Measurements from ENCODE around the gene KNSTRN.
A peak's percentile ranks its signal among the peaks of the same experiment; 100 is the strongest.

Gene KNSTRN

GRCh38 chr15:40421246-40422157, 39.0 kb downstream of the KNSTRN start:
- no peaks in the 10 kb centered on the region for H3K27me3 Mint-ChIP-seq
- H3K4me3 Mint-ChIP-seq = no peak overlapping the region
- H3K27ac Mint-ChIP-seq = no peak overlapping the region
- no peaks in the 10 kb centered on the region for H3K36me3 Mint-ChIP-seq
- H3K4me1 Mint-ChIP-seq = no peaks in the 10 kb centered on the region
- H3K9me3 Mint-ChIP-seq = no peaks in the 10 kb centered on the region

- Mint-ChIP-seq H3K27ac (no peak overlapping the region), H3K4me3 (no peak overlapping the region), H3K9me3 (no peaks in the 10 kb centered on the region), H3K27me3 (no peaks in the 10 kb centered on the region), H3K4me1 (no peaks in the 10 kb centered on the region), H3K36me3 (peaks cover 2% of the 10 kb centered on the region)
Observed at GRCh38 chr15:40424483-40425115, 42.1 kb downstream of the KNSTRN start.

GRCh38 chr15:40425681-40426080, 43.2 kb downstream of the KNSTRN start:
- H3K9me3 Mint-ChIP-seq = no peaks in the 10 kb centered on the region
- no peak overlapping the region for H3K27ac Mint-ChIP-seq
- H3K4me3 Mint-ChIP-seq = no peak overlapping the region
- no peaks in the 10 kb centered on the region for H3K4me1 Mint-ChIP-seq
- H3K36me3 Mint-ChIP-seq = peaks cover 2% of the 10 kb centered on the region
- H3K27me3 Mint-ChIP-seq = no peaks in the 10 kb centered on the region

- Mint-ChIP-seq H3K9me3 (no peaks in the 10 kb centered on the region), H3K36me3 (peaks cover 2% of the 10 kb centered on the region), H3K27me3 (no peaks in the 10 kb centered on the region), H3K4me3 (no peak overlapping the region), H3K4me1 (no peaks in the 10 kb centered on the region), H3K27ac (no peak overlapping the region)
Observed at GRCh38 chr15:40427188-40427587, 44.7 kb downstream of the KNSTRN start.

DNA sequence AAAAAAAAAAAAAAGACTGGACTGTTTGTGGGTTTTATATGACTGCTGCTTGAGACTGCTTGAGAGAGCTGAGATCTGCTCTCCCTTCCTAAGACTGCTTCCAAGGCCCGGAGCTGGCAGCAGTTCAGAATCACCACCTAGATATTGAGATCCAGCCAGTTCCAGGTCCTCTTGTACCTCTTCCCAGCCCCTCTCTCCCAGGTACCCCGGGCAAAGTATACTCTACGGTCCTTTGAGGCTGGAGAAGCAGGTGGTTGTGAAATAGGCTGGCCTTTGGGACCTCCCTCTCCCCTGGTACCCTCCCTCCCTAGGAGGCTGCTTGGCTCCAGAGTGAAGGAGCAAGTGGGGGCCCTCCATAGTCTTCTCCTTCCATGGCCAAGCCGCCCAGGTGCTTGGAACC, 45.7 kb downstream of the KNSTRN start:
- Mint-ChIP-seq H3K27me3 (no peaks in the 10 kb centered on the region), H3K27ac (no peak overlapping the region), H3K4me3 (no peak overlapping the region), H3K36me3 (peaks cover 2% of the 10 kb centered on the region), H3K9me3 (no peaks in the 10 kb centered on the region), H3K4me1 (no peaks in the 10 kb centered on the region)

DNA sequence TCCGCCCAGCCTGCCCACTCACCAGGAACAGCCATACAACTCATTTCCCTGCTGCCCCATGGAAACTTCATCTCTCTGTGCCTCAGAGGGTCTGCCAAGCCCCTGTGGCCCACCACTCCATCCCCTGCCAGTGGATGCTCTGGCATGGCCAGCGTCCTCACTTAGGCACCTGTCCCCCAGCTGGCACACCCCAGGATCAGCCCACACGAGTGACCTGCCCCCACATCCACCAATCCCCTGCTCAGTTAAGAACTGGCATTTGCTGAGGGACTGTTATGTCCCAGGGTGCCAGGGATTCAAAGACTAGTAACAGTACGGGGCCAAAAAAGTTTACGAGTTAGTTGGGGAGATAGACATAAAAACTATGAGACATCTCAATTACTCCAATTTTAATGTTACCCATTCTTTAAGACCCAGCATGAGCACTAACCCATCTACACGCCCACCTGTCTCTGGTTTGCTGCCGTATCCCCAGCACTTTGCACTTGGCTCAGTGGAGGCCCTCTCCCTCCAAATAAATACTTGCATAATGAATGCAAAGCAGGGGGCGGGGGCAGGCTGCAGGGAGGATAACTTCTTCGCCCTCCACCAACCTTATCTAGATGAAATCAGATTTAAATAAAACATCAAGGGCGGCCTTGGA, 46.7 kb downstream of the KNSTRN start:
- no peaks in the 10 kb centered on the region for H3K9me3 Mint-ChIP-seq
- no peak overlapping the region for H3K4me3 Mint-ChIP-seq
- H3K27ac Mint-ChIP-seq = no peak overlapping the region
- H3K4me1 Mint-ChIP-seq = no peaks in the 10 kb centered on the region
- H3K27me3 Mint-ChIP-seq = no peaks in the 10 kb centered on the region
- peaks cover 2% of the 10 kb centered on the region for H3K36me3 Mint-ChIP-seq

DNA sequence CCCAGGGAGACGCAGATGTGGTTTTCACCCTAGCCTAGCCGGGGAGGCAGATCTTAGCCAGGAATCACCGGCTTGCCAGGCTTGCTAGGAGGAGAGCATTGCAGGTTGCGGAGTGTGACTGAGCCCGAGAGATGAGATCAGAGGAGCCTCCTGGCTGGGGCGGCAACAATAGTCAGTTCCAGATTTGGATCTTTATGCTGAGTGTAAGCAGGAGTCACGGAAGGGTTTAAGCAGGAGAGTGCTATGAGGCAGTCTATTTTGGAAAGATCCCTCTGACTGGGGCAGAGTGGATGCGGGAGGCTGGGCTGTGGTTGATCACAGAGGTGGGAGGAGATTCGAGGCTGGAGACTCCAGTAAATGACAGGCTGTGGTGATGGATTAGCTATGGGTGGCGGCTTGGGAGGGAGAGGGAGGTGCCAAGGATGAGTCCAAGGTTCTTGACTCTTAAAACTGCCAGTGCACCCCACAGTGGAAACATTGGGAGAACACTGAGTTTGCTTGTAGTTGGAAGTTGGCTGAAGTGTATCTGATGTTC, 47.8 kb downstream of the KNSTRN start:
- H3K4me3 Mint-ChIP-seq = no peak overlapping the region
- no peak overlapping the region for H3K27ac Mint-ChIP-seq
- no peaks in the 10 kb centered on the region for H3K9me3 Mint-ChIP-seq
- no peaks in the 10 kb centered on the region for H3K4me1 Mint-ChIP-seq
- no peaks in the 10 kb centered on the region for H3K27me3 Mint-ChIP-seq
- peaks cover 2% of the 10 kb centered on the region for H3K36me3 Mint-ChIP-seq

- peak overlapping the region; percentile 55 for H3K27ac Mint-ChIP-seq
- no peaks in the 10 kb centered on the region for H3K36me3 Mint-ChIP-seq
- H3K4me3 Mint-ChIP-seq = peak overlapping the region; percentile 75
- H3K4me1 Mint-ChIP-seq = peaks cover 31% of the 10 kb centered on the region
- H3K9me3 Mint-ChIP-seq = no peaks in the 10 kb centered on the region
- H3K27me3 Mint-ChIP-seq = peaks cover 10% of the 10 kb centered on the region
Observed at GRCh38 chr15:40435023-40435709, 52.6 kb downstream of the KNSTRN start.

DNA sequence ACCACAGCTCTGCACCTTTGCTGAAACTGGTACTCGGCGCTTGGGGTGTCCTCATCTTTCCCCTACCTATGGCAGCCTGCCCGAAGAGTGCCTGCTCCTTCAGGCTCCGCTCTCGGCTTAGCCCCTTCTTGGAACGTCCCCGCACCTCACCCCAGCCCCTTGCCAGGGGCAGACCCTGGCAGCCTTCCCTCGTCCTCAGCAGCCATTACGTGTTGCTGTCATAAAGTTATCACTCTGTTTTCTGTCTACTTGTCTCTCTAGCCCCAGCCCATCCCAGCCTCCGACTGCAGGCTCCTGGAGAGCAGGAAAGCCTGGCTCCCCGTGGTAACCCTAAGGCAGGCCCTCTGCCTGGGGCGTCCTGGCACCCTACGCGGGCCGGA, 53.2 kb downstream of the KNSTRN start:
- Mint-ChIP-seq H3K36me3 (no peaks in the 10 kb centered on the region), H3K27ac (peak overlapping the region; percentile 55), H3K27me3 (peaks cover 10% of the 10 kb centered on the region), H3K9me3 (no peaks in the 10 kb centered on the region), H3K4me1 (peaks cover 32% of the 10 kb centered on the region), H3K4me3 (peak overlapping the region; percentile 75)

DNA sequence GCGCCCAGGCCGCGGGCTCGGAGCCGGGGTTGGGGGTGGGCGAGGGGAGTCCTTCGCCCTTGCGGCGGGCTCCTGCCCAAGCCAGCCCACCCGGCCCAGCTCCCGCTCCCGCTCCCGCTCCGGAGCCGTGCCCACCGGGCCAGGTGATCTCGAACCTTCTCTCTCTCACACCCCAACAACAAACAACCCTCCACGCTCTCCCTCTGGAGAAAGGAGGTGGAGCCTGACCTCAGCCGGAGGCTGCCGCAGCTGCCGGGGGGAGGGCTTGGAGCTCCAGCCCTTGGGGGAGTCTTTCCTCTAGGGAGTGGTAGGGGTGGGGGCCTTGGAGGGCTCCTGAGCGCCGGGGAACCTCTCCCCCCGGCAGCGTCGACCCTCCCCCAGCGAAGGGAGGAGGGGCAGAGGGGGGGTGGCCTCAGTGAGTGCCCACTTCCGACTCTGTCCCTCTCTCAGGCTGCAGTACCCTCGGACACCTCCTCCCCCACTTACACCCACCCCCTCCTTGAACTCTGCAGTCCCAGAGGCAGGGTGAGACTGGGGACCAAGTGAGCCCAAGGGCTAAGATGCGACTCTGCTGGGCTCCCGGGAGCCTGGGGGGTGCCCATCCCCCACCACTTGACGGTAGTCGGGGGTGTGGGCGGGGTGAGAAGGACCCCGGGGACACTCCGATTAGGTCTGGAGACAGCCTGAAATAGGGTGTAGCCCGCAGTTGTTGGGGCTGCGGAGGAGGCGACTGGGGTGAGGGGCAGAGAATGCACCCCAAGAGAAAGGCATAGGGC, 53.8 kb downstream of the KNSTRN start:
- peaks cover 32% of the 10 kb centered on the region for H3K4me1 Mint-ChIP-seq
- H3K27ac Mint-ChIP-seq = no peak overlapping the region
- peaks cover 10% of the 10 kb centered on the region for H3K27me3 Mint-ChIP-seq
- peak overlapping the region; percentile 68 for H3K4me3 Mint-ChIP-seq
- H3K9me3 Mint-ChIP-seq = no peaks in the 10 kb centered on the region
- H3K36me3 Mint-ChIP-seq = no peaks in the 10 kb centered on the region

- no peaks in the 10 kb centered on the region for H3K36me3 Mint-ChIP-seq
- peak overlapping the region; percentile 17 for H3K27ac Mint-ChIP-seq
- H3K4me1 Mint-ChIP-seq = peaks cover 32% of the 10 kb centered on the region
- no peaks in the 10 kb centered on the region for H3K9me3 Mint-ChIP-seq
- H3K4me3 Mint-ChIP-seq = peak overlapping the region; percentile 58
- peaks cover 10% of the 10 kb centered on the region for H3K27me3 Mint-ChIP-seq
Observed at GRCh38 chr15:40436892-40437751, 54.6 kb downstream of the KNSTRN start.

GRCh38 chr15:40437752-40438687, 55.5 kb downstream of the KNSTRN start:
- H3K27ac Mint-ChIP-seq = peak overlapping the region; percentile 76
- peaks cover 10% of the 10 kb centered on the region for H3K27me3 Mint-ChIP-seq
- no peaks in the 10 kb centered on the region for H3K36me3 Mint-ChIP-seq
- no peaks in the 10 kb centered on the region for H3K9me3 Mint-ChIP-seq
- no peak overlapping the region for H3K4me3 Mint-ChIP-seq
- peaks cover 40% of the 10 kb centered on the region for H3K4me1 Mint-ChIP-seq

DNA sequence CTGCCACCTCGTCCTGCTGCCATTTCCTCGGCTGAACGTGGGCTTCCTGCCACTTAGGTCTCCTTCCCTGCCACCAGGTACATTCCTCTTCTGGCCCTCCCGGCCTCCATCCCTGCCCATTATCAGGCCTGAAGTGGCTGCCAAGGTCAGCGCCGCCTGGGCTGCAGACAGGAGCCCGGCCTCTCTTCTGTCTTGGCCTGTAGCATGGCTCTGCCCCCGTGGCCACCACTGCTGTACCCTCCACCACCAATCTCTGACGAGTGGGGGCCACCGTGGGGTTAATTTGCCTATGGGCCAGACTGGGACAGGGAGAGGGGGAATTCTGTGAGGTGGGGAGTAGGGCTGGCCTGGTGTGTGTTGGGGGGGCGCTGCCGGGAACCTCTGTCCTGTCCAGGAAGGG, 56.2 kb downstream of the KNSTRN start:
- no peak overlapping the region for H3K27ac Mint-ChIP-seq
- peaks cover 47% of the 10 kb centered on the region for H3K4me1 Mint-ChIP-seq
- no peak overlapping the region for H3K4me3 Mint-ChIP-seq
- H3K9me3 Mint-ChIP-seq = no peaks in the 10 kb centered on the region
- no peaks in the 10 kb centered on the region for H3K36me3 Mint-ChIP-seq
- peaks cover 10% of the 10 kb centered on the region for H3K27me3 Mint-ChIP-seq
